ENCODE results near the gene CCL4L2. TPM values are rescaled to one million over a fixed set of nuclear protein-coding genes. Genes with fewer than 3 reads are reported as not detected.

Gene CCL4L2
- total RNA-seq, result not detected in 2 replicates

GRCh38 chr17:36210439-36211211 lies at the start of gene CCL4L2:
Gene CCL4L2, plus strand, starts transcription at chr17:36211063.

GRCh38 chr17:36176536-36176935 lies 34.3 kb upstream of the CCL4L2 start, which contains the start of gene TBC1D3B:
Gene TBC1D3B, minus strand, starts transcription at chr17:36176636. Its CDS starts 1,586 bp downstream, at chr17:36175050.

Other genes starting within 250 kb of the CCL4L2 start
- gene CCL16, start 229.6 kb upstream of the CCL4L2 start, total RNA-seq, result 0.65 TPM in 1 of 2 replicates, not detected in the other
- gene CCL14, start 224.3 kb upstream of the CCL4L2 start, total RNA-seq, result 4.4 and 11.5 TPM in 2 replicates
- not detected in 2 replicates for gene CCL15, start 209.5 kb upstream of the CCL4L2 start, total RNA-seq
- gene CCL23, start 193.1 kb upstream of the CCL4L2 start, total RNA-seq, result 0.76 and 3.4 TPM in 2 replicates
- not detected in 2 replicates for gene CCL18, start 146.8 kb upstream of the CCL4L2 start, total RNA-seq
- not detected in 2 replicates for gene CCL3, start 120.9 kb upstream of the CCL4L2 start, total RNA-seq
- not detected in 2 replicates for gene CCL4, start 107.2 kb upstream of the CCL4L2 start, total RNA-seq
- 0.97 and 2.6 TPM in 2 replicates for gene TBC1D3B, start 34.4 kb upstream of the CCL4L2 start, total RNA-seq
- not detected in 2 replicates for gene CCL3L1, start 14.3 kb upstream of the CCL4L2 start, total RNA-seq
- gene TBC1D3I, start 53.5 kb downstream of the CCL4L2 start, total RNA-seq, result 0.13 TPM in 1 of 2 replicates, not detected in the other
- gene TBC1D3G, start 112.8 kb downstream of the CCL4L2 start, total RNA-seq, result not detected in 2 replicates
- not detected in 2 replicates for gene TBC1D3H, start 177.4 kb downstream of the CCL4L2 start, total RNA-seq